ENCODE results near the gene CERS3. TPM values are rescaled to one million over a fixed set of nuclear protein-coding genes. Genes with fewer than 3 reads are reported as not detected.

CERS3 gene
- total and polyA plus RNA-seq, 10 of the 15 experiments (the other 5 are each of a cell fraction or from before 2014, with no cell fraction given), result not detected

DNA sequence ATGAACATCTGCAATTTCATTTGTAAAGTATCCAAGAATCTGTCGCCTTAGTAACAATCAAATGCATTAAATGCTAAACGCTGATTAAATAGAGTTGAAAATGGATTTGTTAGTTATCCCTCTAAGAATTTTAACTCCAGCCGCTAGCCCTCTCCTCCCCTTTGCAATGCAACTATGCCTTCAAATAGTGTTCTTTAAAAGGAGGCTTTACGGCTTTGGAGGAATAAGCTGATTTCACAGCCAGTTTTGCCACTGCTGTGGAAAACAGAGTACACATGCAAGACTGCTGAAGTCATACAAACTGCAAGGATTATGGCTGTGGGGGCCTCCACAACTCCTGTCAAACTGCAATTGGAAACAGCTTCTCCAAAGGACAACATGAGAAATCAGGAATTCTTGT lies 89.2 kb downstream of the CERS3 start:
- H3K36me3 ChIP-seq (ENCODE audit: control insufficient read depth in 2 of 2, insufficient read depth in 2 of 2, low read length in 1 of 2), result no peaks in the 10 kb centered on the region
- H3K4me2 ChIP-seq (ENCODE audit: control insufficient read depth, insufficient read depth), result no peak overlapping the region
- TF ChIP-seq, protein P1, sequence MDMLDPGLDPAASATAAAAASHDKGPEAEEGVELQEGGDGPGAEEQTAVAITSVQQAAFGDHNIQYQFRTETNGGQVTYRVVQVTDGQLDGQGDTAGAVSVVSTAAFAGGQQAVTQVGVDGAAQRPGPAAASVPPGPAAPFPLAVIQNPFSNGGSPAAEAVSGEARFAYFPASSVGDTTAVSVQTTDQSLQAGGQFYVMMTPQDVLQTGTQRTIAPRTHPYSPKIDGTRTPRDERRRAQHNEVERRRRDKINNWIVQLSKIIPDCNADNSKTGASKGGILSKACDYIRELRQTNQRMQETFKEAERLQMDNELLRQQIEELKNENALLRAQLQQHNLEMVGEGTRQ (IDR thresholded peaks at IDR 0.05; ENCODE audit: borderline replicate concordance, low read depth, low read length), result no peak
- TF ChIP-seq CREM (IDR thresholded peaks at IDR 0.05; ENCODE audit: low read depth), result no peak
- no peak for TF ChIP-seq SMAD5 (IDR thresholded peaks at IDR 0.05; ENCODE audit: low read depth)
- TF ChIP-seq BRCA1 (IDR thresholded peaks at IDR 0.05; ENCODE audit: low read depth, low read length), result no peak
- TF ChIP-seq BCL11A (IDR thresholded peaks at IDR 0.05; ENCODE audit: low read depth, low read length), result no peak
- no peak for TF ChIP-seq HDAC6 (IDR thresholded peaks at IDR 0.05; ENCODE audit: unreplicated experiment)
- TF ChIP-seq ASH2L (IDR thresholded peaks at IDR 0.05; ENCODE audit: borderline replicate concordance, low read depth), result no peak
- TF ChIP-seq NFYA (IDR thresholded peaks at IDR 0.05; ENCODE audit: borderline replicate concordance, low read depth, low read length), result no peak
- TF ChIP-seq SMC3 (IDR thresholded peaks at IDR 0.05; ENCODE audit: borderline replicate concordance, low read length), result no peak
- no peak for TF ChIP-seq HCFC1 (IDR thresholded peaks at IDR 0.05; ENCODE audit: low read length)
- TF ChIP-seq, protein P2, sequence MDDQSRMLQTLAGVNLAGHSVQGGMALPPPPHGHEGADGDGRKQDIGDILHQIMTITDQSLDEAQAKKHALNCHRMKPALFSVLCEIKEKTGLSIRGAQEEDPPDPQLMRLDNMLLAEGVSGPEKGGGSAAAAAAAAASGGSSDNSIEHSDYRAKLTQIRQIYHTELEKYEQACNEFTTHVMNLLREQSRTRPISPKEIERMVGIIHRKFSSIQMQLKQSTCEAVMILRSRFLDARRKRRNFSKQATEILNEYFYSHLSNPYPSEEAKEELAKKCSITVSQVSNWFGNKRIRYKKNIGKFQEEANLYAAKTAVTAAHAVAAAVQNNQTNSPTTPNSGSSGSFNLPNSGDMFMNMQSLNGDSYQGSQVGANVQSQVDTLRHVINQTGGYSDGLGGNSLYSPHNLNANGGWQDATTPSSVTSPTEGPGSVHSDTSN (IDR thresholded peaks at IDR 0.05; ENCODE audit: insufficient replicate concordance, low read depth, low read length), result no peak
- TF ChIP-seq, protein P3, sequence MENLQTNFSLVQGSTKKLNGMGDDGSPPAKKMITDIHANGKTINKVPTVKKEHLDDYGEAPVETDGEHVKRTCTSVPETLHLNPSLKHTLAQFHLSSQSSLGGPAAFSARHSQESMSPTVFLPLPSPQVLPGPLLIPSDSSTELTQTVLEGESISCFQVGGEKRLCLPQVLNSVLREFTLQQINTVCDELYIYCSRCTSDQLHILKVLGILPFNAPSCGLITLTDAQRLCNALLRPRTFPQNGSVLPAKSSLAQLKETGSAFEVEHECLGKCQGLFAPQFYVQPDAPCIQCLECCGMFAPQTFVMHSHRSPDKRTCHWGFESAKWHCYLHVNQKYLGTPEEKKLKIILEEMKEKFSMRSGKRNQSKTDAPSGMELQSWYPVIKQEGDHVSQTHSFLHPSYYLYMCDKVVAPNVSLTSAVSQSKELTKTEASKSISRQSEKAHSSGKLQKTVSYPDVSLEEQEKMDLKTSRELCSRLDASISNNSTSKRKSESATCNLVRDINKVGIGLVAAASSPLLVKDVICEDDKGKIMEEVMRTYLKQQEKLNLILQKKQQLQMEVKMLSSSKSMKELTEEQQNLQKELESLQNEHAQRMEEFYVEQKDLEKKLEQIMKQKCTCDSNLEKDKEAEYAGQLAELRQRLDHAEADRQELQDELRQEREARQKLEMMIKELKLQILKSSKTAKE (IDR thresholded peaks at IDR 0.05; ENCODE audit: low read depth, poor library complexity, severe bottlenecking), result no peak
- TF ChIP-seq CBX3 (IDR thresholded peaks at IDR 0.05; ENCODE audit: borderline replicate concordance, low read depth), result no peak
- TF ChIP-seq TBL1XR1 (IDR thresholded peaks at IDR 0.05; ENCODE audit: low read depth, low read length), result no peak
- TF ChIP-seq, protein P4, sequence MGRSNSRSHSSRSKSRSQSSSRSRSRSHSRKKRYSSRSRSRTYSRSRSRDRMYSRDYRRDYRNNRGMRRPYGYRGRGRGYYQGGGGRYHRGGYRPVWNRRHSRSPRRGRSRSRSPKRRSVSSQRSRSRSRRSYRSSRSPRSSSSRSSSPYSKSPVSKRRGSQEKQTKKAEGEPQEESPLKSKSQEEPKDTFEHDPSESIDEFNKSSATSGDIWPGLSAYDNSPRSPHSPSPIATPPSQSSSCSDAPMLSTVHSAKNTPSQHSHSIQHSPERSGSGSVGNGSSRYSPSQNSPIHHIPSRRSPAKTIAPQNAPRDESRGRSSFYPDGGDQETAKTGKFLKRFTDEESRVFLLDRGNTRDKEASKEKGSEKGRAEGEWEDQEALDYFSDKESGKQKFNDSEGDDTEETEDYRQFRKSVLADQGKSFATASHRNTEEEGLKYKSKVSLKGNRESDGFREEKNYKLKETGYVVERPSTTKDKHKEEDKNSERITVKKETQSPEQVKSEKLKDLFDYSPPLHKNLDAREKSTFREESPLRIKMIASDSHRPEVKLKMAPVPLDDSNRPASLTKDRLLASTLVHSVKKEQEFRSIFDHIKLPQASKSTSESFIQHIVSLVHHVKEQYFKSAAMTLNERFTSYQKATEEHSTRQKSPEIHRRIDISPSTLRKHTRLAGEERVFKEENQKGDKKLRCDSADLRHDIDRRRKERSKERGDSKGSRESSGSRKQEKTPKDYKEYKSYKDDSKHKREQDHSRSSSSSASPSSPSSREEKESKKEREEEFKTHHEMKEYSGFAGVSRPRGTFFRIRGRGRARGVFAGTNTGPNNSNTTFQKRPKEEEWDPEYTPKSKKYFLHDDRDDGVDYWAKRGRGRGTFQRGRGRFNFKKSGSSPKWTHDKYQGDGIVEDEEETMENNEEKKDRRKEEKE (IDR thresholded peaks at IDR 0.05), result no peak
- no peak overlapping the region for H2AFZ ChIP-seq (ENCODE audit: control insufficient read depth, low read depth, low read length)
- H3K79me2 ChIP-seq (ENCODE audit: control insufficient read depth, insufficient read depth, low read length), result no peaks in the 10 kb centered on the region
- no peak overlapping the region for H3K27ac ChIP-seq (ENCODE audit: control insufficient read depth, insufficient read depth)
- H3K4me1 ChIP-seq (ENCODE audit: control insufficient read depth, insufficient read depth, low read length), result no peaks in the 10 kb centered on the region
- CTCF ChIA-PET, result interaction anchor here (0.6 to 0.7 kb wide), 2 partner anchors 47 to 120 kb away, joined by 3 to 5 read pairs; no protein-coding TSS in a partner anchor
- H3K27me3 ChIP-seq (replicated peaks in 1 of 2; ENCODE audit: control insufficient read depth in 2 of 2, insufficient read depth in 2 of 2, low read length in 1 of 2), result no peaks in the 10 kb centered on the region
- no peaks in the 10 kb centered on the region for H4K20me1 ChIP-seq (ENCODE audit: control insufficient read depth, insufficient read depth)
- RAD21 ChIA-PET (ENCODE audit: unreplicated experiment), result no interaction called here
- ATAC-seq (no peak), DNase-seq (ENCODE audit: low read depth, low spot score) (no peak), FAIRE-seq (no peak)
- intact Hi-C loops (cut with micrococcal nuclease; ENCODE audit: unreplicated experiment), result no loop called here
- POLR2A ChIA-PET, result no interaction called here
- SMC1A ChIA-PET (ENCODE audit: uncharacterized antibody, unreplicated experiment), result no interaction called here
- H3K9me3 ChIP-seq (replicated peaks; ENCODE audit: control insufficient read depth, insufficient read depth, low read length), result no peaks in the 10 kb centered on the region
- no peak overlapping the region for H3K4me3 ChIP-seq
- no peak overlapping the region for H3K9ac ChIP-seq (ENCODE audit: control insufficient read depth, insufficient read depth, low read length)
- WGBS (ENCODE audit: insufficient coverage, insufficient replicate concordance, low lambda C conversion rate, missing lambda C conversion rate), result 57% methylated on average over 4 of the region's 4 CpGs
- in situ Hi-C loops (cut with MboI), result no loop called here
- no TSS peak for BruUV-seq (replicated peaks)
